ENCODE results near the gene LARP4B.

Gene LARP4B

GRCh38 chr10:860519-860918, 71.0 kb downstream of the LARP4B start:
- FAIRE-seq: no peak

DNA sequence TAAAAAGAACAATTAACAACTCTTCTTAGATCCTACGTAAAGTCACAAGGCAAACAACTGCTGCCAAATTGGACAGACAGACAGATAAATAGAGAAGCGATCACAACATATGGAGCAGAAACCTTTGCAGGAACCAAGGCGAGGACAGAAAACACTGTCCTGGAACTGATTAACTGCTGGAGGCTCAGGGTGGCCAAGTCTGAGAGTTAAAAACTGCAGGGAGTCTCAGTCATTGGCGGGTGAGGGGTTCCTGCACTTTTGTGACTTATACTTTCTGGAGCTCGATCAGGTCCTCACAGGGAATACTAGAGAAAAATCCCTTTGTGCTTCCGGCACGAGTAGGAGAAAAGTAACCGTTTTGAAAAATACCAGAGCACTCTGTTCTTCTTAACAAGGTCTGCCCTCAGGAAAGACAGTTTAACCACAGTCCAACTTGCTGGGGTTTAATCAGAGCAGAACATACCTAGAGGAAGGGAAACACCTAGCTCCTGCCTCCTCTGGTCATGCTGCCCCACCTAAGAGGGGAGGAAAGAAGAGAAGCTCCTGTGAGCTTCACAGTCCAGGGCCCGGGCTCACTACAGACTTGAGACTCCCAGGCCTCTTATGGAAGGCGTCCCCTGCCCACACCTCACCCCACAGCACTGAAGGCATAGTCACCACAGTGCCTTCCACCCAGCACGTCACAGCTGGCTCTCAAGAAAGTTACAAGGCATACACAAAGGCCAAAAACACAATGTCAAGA, 74.9 kb downstream of the LARP4B start:
- no peak for FAIRE-seq

DNA sequence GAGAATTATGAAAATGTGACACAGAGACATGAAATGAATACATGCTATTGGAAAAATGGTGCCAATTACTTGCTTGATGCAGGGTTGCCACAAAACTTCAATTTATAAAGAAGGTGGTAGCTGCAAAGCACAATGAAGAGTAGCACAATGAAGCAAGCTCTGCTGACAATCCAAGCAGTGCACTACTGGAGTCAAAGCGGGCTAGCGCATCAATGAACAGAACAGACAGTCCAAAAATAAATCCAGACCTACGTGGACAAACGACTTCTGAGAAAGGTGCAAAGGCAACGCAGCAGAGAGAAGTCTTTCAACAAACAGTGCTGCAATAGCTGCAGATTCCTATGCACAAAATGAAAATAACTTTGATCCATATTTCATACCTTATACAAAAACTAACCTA, 75.8 kb downstream of the LARP4B start:
- FAIRE-seq: no peak

- no peak for FAIRE-seq
Observed at GRCh38 chr10:855079-855478, 76.4 kb downstream of the LARP4B start.

DNA sequence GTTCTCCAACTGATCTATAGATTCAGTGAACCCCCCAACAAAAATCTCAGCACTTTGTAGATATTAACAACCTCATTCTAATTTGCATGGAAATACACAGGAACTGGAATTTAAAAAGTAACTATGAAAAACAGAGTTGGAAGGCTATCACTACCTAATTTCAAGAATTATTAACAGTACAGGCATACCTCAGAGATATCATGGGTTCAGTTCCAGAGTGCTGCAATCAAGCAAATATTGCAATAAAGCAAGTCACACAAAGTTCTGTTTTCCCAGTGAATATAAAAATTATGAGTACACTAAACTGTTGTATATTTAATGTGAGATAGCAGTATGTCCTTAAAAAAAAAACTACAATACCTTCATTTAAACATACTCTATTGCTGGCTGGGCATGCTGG, 78.5 kb downstream of the LARP4B start:
- no peak for FAIRE-seq

GRCh38 chr10:852386-852785, 79.1 kb downstream of the LARP4B start:
- no peak for FAIRE-seq

DNA sequence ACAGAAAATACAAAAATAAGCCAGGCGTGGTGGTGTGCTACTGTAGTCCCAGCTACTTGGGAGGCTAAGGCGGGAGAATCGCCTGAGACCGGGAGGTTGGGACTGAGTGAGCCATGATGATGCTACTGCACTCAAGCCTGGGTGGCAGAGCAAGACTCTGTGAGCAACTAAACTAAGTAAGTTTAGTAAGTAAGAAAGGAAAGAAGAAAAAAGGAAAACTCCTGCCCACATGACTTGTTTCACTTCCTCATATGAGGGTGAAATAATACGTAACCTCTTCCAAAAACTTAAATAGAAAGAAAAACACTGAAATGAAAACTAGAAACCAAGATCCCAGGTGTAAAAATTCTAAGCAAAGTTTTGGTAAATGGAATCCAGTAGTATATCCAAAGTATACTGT, 79.6 kb downstream of the LARP4B start:
- FAIRE-seq: no peak

DNA sequence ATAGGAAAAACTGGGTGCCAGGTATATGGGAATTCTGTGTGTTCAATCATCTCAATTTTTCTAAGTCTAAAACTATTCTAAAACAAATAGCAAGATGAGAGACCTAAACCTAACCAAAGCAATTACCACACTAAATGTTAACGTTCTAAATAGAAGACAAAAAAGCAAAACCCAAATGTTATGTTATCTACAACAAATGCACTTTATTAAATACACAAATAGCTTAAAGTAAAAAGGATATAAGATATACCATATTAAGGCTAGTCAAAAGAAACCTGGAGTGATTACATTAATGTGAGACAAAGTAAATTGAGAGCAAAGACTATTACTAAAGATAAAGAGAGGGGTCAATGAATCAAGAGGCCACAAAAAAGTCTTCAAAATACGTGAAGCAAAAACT, 81.4 kb downstream of the LARP4B start:
- no peak for FAIRE-seq

- FAIRE-seq: no peak
Observed at GRCh38 chr10:847868-848267, 83.6 kb downstream of the LARP4B start.

- FAIRE-seq: no peak
Observed at GRCh38 chr10:846126-846685, 85.3 kb downstream of the LARP4B start.

DNA sequence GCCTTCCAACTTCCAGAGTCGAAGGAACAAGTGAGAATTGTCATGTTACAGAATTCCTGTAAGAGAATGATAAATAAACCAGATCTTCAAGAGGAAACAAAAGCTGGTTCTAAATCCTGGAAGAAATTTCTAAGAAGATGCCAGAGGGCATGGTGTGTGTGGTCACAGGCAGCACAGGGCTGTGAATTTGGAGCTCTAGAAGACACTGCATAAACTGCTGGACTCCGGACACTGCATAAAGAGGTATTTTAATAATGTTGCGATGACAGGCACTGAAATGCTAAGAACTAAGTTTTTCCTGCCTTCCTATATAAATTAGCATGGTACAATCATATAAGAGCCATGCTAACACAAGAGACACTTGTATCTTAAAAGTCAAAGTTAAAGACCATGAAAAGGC, 86.0 kb downstream of the LARP4B start:
- no peak for FAIRE-seq

- FAIRE-seq: no peak
Observed at GRCh38 chr10:844552-844951, 87.0 kb downstream of the LARP4B start.

DNA sequence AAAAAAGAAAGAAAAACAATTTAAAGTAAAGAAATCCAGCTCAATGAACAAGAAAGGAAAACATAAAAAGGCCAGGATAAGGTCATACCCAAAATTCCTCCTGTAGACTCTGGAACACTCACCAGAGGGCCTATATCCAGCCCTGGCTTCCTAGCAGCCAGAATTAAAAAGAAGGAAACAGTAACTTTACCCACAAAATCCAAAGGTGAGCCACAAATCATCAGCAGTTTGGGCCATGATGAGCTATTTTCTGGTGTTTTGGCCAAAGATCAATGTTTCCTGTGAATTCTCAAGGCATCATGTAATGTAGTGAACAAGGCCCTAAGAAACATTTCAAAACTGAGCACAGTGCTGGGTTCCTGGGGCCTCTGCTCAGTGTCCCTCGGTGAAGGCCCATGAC, 87.8 kb downstream of the LARP4B start:
- no peak for FAIRE-seq

DNA sequence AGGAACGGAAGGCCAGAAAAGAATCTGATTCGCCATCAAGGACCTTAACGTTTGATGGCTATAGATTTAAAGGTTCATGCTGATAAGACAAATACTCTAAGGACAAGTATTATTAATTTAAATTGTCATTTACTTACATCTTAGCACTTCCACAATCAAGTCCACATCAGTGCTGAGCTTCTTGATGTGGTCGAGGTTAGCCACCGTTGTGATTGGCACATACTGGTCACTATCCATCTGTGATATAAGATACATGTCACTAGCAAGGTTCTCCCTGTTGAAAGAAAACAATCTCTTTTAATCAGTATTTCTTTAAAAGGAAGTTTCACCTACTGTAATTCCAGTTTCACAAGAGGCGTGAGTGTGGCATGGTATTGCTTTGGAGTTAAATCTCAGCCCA, 88.7 kb downstream of the LARP4B start:
- no peak for FAIRE-seq

DNA sequence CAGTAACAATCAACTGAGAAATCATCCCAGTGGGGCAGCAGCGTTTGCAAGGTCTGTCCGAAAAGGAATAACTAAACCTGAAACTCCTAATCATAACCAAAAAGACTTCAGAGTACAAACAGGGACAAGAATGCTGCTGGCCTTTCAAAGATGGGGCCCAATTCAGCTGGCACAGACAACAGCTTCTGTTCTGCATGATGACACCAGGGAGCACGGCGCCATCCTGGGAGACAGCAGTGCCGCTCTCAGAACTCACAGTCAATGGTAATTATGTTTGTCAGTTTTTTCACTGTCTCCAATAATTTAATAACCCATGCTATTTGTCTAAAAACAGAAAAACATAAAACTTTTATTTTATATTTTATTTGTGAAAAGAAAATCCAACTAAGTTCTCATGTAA, 90.0 kb downstream of the LARP4B start:
- FAIRE-seq: no peak

DNA sequence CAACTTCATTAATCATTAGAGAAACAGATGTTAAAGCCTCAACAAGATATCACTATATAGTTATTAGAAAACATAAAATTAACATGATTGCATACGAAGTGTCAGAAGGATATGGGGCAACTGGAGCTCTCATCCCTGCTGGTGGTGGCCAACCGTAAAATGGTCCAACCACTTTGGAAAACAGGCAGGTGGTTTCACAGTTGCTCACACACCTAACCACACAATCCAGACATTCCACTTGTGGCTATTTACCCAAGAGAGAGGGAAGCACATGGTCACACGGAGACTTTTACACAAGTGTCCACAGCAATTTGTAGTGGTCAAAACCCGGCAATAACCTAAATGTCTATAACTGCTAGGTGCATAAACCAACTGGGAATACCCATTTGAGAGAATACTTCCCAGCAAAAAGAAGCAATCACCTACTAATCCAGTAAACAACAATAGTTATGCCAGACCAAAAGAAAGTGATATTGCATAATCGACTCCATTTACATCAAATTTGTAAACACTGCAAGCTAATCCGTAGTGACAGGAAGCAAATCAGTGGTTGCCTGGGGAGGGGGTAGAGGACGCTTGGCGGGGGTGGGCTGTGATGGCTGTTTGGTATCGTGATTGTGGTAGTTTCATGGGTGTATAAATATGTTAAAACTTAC, 91.8 kb downstream of the LARP4B start:
- no peak for FAIRE-seq

DNA sequence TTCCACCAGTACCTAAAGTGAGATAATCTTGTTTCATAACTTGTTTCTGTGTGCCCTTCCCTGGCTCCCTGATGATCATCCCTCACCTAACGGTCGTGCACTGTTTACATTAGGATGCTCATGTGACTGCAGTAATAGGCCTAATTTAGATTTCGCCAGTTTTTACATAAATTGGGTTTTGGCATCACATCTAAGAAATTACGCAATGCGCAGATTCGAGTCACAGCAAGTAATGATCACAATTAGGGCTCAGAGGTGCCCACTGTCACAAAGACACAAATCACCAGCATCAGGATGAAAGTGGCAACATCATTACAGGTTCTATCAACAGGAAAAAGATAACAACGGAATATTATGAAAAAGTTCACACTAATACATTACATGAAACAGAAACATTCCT, 94.7 kb downstream of the LARP4B start:
- FAIRE-seq: no peak

- FAIRE-seq: no peak
Observed at GRCh38 chr10:834493-834892, 97.0 kb downstream of the LARP4B start.

DNA sequence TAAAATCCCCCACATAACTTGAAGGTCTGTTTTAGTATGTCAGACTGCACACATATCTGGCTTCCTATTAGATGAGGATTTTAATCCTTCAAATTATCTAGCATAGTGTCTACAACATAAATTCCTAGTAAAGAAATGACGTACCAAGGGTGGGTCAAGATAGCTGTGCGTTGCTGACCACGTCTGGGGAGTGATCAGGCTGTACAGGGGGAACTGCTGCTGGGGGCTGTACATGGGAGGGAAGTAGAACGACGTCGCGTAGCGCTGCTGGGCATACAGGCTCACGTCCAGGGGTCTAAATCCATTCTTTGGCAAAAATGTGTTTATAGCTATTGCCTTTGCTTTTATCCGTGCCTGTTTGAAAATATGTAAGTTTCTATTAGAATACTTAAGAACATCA, 102.3 kb downstream of the LARP4B start:
- FAIRE-seq: no peak

GRCh38 chr10:828191-828590, 103.3 kb downstream of the LARP4B start:
- FAIRE-seq: no peak

GRCh38 chr10:824946-825345, 106.6 kb downstream of the LARP4B start:
- no peak for FAIRE-seq

- no peak for FAIRE-seq
Observed at GRCh38 chr10:824497-824896, 107.0 kb downstream of the LARP4B start.

DNA sequence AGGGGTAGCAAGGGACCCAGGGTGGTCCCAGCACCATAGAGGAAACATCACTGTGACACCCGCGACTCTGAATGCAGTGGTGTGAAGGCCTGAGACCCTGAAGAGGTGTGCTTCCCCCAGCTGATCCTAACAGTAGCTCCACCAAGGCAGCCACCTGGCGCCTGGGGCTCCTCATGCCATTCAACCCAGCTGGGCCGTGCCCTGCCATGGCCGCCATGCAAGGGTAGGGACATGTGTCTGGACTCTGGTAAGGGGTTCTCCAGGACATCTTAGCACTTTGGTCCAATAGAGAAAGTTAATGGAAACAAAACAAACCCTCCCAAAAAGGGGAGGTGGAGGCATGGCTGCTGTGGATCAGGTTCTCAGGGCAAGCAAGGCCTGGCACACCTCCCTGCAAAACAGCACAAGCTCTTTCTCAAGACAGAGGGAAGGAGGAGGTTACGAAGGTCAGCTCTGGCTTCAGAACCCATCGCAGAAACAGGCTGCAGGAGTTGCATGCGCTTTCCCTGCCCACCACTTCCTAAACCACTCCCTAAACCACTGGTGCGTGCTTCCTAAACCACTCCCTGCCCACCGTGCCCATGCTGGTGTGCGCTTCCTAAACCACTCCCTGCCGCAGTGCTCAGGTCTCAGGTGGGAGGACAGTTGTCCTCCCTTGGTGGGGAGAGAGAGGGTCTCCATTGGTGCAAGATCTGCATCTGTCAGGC, 108.7 kb downstream of the LARP4B start:
- no peak for FAIRE-seq

- no peak for FAIRE-seq
Observed at GRCh38 chr10:822197-822596, 109.3 kb downstream of the LARP4B start.

All from G401.6 (cell line).